ENCODE data around the gene PUS7.
A peak's percentile ranks its signal among the peaks of the same experiment; 100 is the strongest.
"Not testable (repeated sequence)": the region's sequence is repeated elsewhere in the genome, so short reads cannot be mapped to it uniquely, and the experiment has no call there.

Gene PUS7

DNA sequence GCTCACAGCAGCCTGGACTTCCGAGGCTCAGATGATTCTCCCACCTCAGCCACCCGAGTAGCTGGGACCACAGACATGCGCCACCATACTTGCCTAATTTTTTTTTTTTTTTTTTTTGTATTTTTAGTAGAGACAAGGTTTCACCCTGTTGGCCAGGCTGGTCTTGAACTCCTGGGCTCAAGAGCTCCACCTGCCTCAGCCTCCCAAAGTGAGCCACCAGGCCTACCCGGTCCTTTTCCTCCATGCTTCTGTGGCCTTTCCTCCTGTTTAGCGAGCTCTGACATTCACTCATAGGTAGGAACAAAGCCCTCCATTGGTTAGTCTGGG is 83.3 kb downstream of the PUS7 start:
- no peak overlapping the region for H3K27ac ChIP-seq
- TF ChIP-seq ZFX (IDR thresholded peaks at IDR 0.05): no peak
- TF ChIP-seq, protein P1, sequence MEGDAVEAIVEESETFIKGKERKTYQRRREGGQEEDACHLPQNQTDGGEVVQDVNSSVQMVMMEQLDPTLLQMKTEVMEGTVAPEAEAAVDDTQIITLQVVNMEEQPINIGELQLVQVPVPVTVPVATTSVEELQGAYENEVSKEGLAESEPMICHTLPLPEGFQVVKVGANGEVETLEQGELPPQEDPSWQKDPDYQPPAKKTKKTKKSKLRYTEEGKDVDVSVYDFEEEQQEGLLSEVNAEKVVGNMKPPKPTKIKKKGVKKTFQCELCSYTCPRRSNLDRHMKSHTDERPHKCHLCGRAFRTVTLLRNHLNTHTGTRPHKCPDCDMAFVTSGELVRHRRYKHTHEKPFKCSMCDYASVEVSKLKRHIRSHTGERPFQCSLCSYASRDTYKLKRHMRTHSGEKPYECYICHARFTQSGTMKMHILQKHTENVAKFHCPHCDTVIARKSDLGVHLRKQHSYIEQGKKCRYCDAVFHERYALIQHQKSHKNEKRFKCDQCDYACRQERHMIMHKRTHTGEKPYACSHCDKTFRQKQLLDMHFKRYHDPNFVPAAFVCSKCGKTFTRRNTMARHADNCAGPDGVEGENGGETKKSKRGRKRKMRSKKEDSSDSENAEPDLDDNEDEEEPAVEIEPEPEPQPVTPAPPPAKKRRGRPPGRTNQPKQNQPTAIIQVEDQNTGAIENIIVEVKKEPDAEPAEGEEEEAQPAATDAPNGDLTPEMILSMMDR (conservative IDR thresholded peaks at IDR 0.05): no peak

DNA sequence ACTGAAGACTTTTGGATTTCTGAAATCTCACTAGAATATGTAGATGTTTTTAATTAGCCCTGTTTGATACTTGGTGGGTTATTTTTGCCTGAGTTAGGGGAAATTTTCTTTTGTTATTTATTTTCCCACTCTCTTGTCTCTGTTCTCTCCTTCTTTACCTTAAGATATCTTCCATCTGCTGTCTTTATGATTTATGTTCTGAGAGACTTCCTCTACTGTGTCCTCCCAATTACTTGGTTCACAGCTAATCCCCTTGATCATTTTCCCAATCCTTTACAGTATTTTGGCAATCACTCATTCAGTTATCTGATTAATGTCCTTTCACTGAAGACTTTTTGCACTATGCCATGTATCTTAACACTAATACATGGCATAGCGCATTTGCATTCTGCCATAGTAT is 83.8 kb downstream of the PUS7 start:
- no peak for TF ChIP-seq ZFX (IDR thresholded peaks at IDR 0.05)
- TF ChIP-seq, protein P1 (conservative IDR thresholded peaks at IDR 0.05): no peak
- no peak overlapping the region for H3K27ac ChIP-seq

DNA sequence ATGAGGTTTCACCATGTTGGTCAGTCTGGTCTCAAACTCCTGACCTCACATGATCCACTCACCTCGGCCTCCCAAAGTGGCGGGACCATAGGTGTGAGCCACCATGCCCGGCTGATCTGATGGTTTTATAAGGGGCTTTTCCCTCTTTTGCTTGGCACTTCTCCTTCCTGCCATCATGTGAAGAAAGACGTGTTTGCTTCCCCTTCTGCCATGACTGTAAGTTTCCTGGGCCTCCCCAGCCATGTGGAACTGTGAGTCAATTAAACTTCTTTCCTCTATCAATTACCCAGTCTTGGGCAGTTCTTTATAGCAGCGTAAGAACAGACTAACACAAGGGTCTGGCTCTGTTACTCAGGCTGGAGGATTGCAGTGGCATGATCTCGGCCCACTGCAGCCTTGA is 84.7 kb downstream of the PUS7 start:
- not testable (repeated sequence) for H3K27ac ChIP-seq

DNA sequence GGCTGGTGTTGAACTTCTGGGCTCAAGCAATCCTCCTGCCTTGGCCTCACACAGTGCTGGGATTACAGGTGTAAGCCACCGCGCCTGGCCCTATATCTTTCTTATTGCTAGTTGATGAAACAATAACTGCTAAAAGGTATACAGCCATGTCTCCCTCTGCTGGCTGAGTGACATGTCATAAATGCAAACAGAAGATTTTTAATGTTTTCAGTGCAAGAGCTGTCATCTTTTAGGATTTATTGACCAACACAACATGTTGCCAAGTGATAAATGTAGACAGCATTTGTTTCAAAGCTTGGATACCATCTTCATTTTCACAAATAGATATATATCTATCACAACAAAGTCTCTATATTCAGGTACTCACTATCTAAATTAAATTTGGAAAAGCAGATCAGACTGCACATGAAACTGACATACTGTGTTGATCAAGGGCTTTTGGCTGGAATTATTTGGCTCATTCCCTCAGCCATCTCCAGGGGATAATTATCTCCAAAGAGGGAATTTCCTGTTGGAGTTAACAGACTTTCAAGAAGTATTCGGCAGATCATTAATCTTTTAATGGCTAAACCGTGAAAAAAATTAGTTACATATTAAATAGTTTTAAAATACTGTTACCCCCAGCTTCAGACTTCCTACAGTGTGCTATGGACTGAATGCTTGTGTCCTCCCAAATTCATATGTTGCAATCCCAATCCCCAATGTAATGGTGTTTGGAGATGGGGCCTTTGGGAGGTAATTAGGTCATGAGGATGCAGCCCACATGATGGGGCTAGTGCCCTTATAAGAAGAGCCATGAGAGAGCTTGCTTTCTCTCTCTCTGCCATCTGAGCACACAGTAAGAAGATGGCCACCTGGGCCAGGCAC is 92.1 kb downstream of the PUS7 start:
- H3K27ac ChIP-seq: no peak overlapping the region

DNA sequence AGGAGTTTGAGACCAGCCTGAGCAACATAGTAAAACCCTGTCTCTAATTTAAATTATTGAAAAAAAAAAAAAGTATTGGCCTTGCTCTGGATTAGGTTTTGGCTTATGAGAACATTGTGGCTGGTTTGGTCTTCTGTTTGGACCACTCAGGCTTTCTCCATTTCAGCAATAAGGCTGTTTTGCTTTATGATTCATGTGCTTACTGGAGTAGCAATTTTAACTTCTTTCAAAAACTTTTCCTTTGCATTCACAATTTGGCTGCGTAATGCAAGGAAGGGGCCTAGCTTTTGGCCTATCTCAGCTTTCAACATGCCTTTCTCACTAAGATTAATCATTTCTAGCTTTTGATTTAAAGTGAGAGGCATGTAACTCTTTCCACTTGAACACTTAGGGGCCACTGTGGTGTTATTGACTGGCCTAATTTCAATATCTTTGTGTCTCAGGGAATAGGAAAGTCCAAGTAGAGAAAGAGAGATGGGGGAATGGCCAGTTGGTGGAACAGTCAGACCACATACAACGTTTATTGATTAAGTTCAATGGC is 95.4 kb downstream of the PUS7 start:
- TF ChIP-seq ZFX (IDR thresholded peaks at IDR 0.05): no peak
- TF ChIP-seq, protein P1 (conservative IDR thresholded peaks at IDR 0.05): no peak
- no peak overlapping the region for H3K27ac ChIP-seq

More for the DNA sequence above, 92.1 kb downstream of the PUS7 start:
- TF ChIP-seq, protein P1 (conservative IDR thresholded peaks at IDR 0.05): peak; percentile 91
- no peak for TF ChIP-seq ZFX (IDR thresholded peaks at IDR 0.05)

DNA sequence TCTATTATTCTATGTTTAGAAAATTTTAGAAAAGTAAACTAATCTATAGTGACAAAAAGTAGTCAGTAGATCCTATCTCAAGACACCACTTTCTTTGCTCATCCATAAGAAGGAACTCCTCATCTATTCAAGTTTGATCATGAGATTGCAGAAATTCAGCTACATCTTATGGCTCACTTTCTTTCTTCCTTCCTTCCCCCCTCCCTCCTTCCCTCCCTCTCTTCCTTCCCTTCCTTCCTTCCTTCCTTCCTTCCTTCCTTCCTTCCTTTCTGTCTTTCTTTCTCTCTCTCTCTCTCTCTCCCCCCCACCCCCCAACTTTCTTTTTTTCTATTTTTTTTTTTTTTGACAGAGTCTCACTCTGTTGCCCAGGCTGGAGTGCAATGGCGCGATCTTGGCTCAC is 98.1 kb downstream of the PUS7 start:
- TF ChIP-seq ZFX (IDR thresholded peaks at IDR 0.05): no peak
- TF ChIP-seq, protein P1 (conservative IDR thresholded peaks at IDR 0.05): no peak
- H3K27ac ChIP-seq: no peak overlapping the region

DNA sequence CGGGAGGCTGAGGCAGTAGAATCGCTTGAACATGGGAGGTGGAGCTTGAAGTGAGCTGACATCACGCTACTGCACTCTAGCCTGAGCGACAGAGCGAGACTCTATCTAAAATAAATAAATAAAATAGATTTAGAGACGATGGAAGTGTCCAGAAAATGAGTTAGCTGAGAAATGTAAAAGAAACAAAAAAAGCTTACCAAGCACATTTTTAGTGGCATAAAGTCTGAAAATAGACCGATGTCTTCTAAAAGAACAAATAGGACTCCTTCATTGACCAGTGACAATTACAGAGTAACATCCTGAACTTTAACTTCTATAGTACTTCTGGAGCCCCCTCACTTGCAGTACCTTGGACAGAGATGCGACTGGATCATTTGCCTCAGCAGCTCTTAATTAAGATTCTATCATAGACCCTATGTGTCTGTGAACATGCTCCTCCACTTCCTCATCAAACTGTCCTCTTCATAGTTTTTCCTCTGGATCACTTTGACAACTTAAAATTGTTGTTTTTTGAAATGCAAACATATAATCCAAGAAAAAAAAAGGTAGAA is 108.1 kb downstream of the PUS7 start:
- no peak overlapping the region for H3K27ac ChIP-seq
- TF ChIP-seq ZFX (IDR thresholded peaks at IDR 0.05): no peak
- TF ChIP-seq, protein P1 (conservative IDR thresholded peaks at IDR 0.05): no peak

DNA sequence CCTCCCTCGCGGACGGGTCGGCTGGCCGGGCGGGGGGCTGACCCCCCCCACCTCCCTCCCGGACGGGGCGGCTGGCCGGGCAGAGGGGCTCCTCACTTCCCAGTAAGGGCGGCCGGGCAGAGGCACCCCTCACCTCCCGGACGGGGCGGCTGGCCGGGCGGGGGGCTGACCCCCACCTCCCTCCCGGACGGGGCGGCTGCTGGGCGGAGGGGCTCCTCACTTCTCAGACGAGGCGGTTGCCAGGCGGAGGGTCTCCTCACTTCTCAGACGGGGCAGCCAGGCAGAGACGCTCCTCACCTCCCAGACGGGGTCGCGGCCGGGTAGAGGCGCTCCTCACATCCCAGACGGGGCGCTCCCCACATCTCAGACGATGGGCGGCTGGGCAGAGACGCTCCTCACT is 111.3 kb downstream of the PUS7 start:
- H3K27ac ChIP-seq: not testable (repeated sequence)

DNA sequence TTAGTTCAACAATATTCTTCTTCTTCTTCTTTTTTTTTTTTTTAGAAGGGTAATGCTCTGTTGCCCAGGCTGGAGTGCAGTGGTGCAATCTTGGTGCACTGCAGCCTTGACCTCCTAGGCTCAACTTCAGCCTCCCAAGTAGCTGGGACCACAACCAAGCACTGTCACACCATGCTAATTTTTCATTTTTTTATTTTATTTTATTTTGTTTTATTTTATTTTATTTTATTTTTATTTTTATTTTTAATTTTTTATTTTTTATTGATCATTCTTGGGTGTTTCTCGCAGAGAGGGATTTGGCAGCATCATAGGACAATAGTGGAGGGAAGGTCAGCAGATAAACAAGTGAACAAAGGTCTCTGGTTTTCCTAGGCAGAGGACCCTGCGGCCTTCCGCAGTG is 112.3 kb downstream of the PUS7 start:
- H3K27ac ChIP-seq: not testable (repeated sequence)
